ENCODE results near the gene KLC1.

The KLC1 gene

GRCh38 chr14:103735815-103736545 is 107.0 kb downstream of the KLC1 start:
- no peak for DNase-seq (ENCODE audit: low spot score)

DNA sequence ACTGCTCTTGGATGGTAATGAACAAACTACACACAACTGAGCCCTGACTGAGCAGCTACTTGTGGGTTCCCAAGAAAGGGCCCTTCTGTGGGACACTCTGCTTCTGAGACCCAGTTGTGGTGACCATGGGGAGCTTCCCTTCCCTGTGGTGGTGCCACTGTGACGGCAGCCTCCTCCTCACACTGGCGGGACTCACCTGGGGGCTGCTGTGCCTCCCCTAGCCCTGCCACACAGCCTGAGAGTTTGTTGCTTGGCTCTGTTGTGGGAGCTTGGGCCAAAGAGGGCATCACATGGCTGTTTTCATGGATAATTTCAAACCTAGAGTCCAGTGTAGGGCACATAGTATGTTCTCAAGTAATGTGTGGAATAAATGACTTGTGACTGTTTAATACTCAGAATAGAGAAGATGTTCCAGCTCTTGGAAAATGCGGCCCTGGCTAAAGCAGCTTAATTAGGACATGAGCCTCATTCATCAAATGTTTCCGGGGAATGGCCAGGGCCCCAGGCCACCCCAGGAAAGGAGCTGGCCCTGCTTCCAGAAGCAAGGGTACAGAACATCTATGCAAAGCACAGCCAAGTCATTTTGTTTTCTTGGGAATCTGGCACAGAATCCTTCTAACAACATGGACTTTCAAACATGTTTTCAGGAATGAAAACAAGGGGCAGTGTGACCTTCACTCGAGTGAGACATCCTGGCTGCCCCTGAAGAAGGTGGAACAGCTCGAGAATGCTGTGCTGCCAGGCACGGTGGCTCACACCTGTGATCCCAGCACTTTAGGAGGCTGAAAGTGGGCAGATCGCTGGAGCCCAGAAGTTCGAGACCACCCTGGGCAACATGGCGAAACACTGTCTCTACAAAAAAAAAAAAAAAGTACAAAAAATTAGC is 107.8 kb downstream of the KLC1 start:
- no peak for DNase-seq (ENCODE audit: low spot score)

GRCh38 chr14:103737432-103738045 is 108.5 kb downstream of the KLC1 start:
- DNase-seq (ENCODE audit: low spot score) = no peak

DNA sequence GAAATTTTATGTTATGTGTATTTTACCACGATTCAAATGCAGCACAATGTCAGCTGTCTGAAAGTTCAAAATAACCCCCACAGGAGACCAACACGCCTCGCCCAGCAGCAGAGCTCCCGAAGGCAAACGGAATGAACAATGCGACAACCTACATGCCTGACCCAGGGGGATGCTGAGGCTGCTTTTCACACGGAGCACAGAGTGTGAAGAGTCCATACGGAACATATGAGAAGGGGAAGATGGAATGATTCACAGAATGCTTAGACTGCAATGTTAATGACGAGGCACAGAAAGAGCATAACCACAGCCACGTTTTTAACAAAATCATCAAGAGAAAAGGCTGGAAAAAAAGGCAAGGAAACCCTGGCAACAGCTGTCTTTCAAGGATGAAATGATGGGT is 109.2 kb downstream of the KLC1 start:
- no peak for DNase-seq (ENCODE audit: low spot score)

- no peak for DNase-seq (ENCODE audit: low spot score)
These were observed 109.9 kb downstream of the KLC1 start for GRCh38 chr14:103738701-103739451.

- no peak for DNase-seq (ENCODE audit: low spot score)
These were observed 110.4 kb downstream of the KLC1 start for GRCh38 chr14:103739466-103739792.

DNA sequence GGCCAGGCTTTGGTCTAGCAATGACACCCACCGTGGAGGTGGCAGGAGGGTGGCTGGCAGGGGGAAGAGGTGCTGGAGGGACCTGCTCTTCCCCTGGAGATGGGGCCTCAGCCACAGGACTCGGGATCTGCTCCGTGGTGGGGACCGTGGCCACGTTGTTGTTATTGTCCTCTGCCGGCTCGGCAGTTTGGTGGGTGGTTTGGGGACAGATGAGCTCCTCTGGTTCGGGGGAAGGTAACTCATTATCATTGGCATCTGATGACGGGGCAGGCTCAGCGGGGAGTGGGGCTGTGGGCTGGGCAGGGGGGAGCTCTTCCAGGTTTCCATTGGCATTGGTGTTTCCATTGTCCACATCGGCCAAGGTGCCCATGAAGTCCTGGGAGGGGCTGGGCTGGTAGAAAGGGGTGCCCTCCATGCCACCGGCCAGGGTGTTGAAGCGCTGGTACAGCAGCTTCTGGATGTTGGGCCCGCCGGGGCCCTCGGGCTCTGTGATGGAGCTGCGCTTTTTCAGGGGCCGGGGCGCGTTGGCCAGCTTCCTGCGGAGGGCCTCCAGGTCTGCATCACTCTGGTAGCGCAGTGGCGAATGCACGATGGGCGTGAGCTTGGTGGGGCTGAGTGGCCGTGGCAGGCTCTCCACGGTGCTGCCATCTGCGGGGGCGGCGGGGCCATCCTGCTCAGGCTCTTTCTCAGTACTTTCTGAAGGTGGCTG is 110.9 kb downstream of the KLC1 start:
- DNase-seq (ENCODE audit: low spot score) = no peak

- DNase-seq (ENCODE audit: low spot score) = no peak
These were observed 112.1 kb downstream of the KLC1 start for GRCh38 chr14:103740991-103741689.

DNA sequence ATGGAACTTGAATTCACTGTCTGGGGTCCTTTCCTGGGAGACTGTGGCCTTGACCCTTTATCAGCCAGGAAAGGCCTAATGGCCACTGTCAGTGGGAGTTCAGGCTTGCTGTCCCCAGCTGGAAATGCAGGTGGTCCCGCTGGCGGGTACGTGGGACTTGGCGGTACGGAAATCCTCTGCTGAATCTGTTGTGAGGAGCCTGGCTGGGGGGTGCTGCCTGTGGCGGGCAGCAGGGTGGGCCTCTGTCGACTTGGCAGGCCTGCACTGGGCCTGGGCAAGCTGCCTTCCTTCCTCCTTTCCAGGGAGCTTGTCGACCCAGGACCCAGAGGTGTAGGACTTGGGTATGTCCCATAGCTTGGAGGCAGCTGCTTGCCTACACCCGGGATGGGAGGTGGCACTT is 112.9 kb downstream of the KLC1 start:
- no peak for DNase-seq (ENCODE audit: low spot score)

DNA sequence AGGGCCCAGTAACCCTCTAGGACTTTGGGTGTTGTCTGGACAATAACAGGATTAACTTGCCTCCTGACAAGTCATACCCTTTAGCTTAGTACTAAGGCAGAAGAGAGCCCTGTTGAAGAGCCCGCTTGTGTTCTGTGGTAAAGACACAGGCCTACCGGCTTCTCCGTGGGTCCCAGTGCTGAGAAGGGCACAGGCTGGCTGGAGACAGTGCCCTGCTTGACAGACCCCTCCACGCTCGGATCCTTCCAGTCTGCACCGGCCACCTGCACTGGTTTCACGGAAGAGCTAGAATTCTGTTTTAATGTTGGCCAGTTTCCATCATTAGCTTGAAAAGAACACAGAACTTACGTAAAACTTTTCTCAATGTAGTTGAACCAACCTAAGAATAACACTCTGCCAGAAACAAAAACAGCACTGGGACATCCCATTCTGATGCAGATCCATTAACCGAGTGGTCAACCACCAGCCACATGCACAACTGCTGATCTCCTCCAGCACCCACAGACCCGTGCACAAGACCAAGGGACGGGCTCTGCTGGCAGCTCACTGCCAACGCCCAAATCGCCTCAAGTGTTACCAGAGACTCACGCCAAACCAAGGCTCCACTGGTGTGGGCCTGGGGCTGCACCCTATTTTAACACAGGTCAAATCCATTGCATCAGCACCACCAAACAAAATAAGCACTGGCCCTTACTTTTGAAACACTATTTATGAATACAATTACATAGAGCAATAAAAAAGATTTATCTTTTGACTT is 113.7 kb downstream of the KLC1 start:
- DNase-seq (ENCODE audit: low spot score) = no peak

DNA sequence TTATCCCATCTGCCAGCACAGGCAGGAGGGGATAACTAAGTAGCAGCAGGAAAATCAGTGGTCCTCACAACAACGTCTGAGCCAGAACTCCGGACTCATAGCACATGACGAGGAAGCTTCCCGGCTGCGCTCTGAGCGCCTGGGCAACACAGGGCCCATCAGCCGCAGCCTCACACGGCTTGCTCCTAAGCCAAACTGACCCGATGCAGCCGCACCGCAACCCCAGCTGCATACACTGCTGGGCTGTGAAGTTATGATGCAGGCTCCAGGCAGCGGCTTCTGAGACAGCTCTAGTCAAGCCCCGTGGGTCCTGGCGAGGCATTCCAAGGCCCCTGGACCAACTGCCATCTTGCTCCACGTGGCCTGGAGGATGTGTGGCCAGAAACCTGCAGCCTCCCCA is 114.7 kb downstream of the KLC1 start:
- no peak for DNase-seq (ENCODE audit: low spot score)

- no peak for DNase-seq (ENCODE audit: low spot score)
These were observed 115.8 kb downstream of the KLC1 start for GRCh38 chr14:103744621-103745395.

GRCh38 chr14:103745424-103745823 is 116.4 kb downstream of the KLC1 start:
- DNase-seq (ENCODE audit: low spot score) = no peak

DNA sequence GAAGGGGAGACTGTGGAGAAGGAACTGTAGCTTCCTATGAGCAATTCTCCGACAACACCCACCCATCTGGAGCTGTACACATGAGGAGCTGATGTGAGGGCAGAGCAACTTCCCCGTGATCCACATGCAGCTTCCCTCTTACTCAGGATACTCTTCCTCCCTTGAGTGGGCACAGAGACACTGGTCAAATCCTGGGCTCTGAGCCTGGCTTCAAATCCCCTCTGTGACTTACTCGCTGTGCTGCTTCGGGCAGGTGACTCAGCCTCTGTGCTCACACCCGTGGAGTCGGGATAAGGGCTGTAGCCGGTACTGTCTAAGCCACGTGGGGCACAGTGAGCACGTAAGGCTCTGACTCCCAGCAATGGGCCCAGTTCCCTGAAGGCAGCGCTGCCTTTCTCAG is 117.7 kb downstream of the KLC1 start:
- no peak for DNase-seq (ENCODE audit: low spot score)

DNA sequence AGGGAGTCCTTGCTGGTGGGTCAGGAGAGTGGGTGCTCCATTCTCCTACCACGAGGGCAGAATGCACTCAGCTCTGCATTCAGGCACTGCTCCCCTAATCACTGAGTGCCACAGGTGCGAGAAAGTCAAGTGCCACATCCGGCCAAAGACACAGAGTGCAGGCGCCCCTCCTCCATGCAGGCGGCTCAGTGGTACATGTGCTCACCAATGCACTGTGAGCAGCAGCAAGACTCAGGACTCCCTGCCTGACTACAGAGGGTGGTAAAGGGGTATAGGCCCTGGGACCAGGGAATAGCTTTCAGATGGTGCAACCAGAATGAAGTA is 119.5 kb downstream of the KLC1 start:
- no peak for DNase-seq (ENCODE audit: low spot score)

DNA sequence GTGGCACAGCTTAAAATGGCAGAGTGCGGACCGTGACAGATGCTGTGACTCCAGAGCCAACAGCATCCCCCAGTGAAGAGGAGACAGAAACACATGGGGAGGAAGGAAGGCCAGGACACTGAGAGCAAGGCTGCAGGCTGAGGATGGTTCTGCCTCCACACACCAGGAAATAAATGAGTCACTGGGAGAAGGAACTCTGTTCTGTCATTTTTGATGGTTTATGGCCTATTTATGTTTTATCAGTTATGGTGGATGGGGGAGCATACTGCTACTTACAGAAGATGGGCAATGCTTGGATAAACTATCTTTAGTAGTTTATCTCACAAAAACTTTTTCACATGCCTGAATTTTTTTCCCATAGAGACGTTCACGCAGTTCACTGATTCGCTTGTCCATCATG is 120.4 kb downstream of the KLC1 start:
- DNase-seq (ENCODE audit: low spot score) = no peak

DNA sequence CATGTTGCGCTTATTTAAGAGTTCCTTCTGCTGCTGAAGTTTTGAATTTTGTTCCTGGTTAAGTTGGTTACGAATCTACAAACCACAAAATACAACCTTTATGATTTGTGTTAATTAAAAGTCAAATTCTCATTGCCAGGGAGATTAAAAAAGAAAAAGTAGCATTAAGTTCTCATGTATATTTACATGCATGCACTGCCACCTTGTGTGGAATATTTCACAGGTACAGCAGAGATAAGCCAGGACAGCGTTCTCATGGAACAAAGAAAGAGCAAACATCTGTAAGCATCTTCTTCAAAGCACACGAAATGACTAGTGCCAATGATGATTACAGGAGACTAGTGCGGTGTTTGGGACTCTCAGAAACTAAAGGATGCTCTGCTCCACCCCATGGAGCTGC is 120.8 kb downstream of the KLC1 start:
- peak; percentile 72 for DNase-seq (ENCODE audit: low spot score)

Measured in hematopoietic multipotent progenitor cell treated with erythropoietin and hydrocortisone succinate and interleukin-3 and kit ligand, for 17 days (in vitro differentiated cells).